Esophagus muscularis mucosa (tissue), 4 donors: ENCODE data around the gene ELAVL4. TPM values are rescaled to one million over a fixed set of nuclear protein-coding genes. Genes with fewer than 3 reads are reported as not detected.

Experiments used
- DNase-seq: peaks from one replicate; pipeline ENCODE4 v3.0.0-alpha.2; 2017; ENCODE audit errors: extremely low spot score
- H3K27ac ChIP-seq, 4 donors: fragments of 200-600 bp; sonication (generic); replicated peaks in 1 of 4; 1 replicate in 3 of 4; 2 replicates in 1 of 4; pipeline ENCODE4 v1.5.1; 2016 to 2019; ENCODE audit warnings: mild to moderate bottlenecking in 1 of 4
- H3K27me3 ChIP-seq, 4 donors: fragments of 200-600 bp; sonication (generic); one replicate each; pipeline versions ENCODE4 v1.5.1 to v1.6.0; 2016 to 2019
- H3K36me3 ChIP-seq, 4 donors: fragments of 200-600 bp; sonication (generic); one replicate each; pipeline ENCODE4 v1.5.1; 2016 to 2019
- H3K4me1 ChIP-seq, 4 donors: fragments of 200-600 bp; sonication (generic); one replicate each; pipeline ENCODE4 v1.5.1; 2016 to 2019
- H3K4me3 ChIP-seq, 4 donors: fragments of 200-600 bp; sonication (generic); 1 replicate in 2 of 4; 2 replicates in 2 of 4; pipeline ENCODE4 v1.5.1; 2016 to 2019; ENCODE audit warnings: mild to moderate bottlenecking in 4 of 4, moderate library complexity in 1 of 4
- H3K9me3 ChIP-seq, 4 donors: fragments of 200-600 bp; sonication (generic); 1 replicate in 3 of 4; 2 replicates in 1 of 4; pipeline ENCODE4 v1.5.1; 2016 to 2019
- CTCF ChIP-seq, 3 experiments: fragments of 200-600 bp in 2 of 3; fragments of 450-650 bp in 1 of 3; sonication (generic) in 2 of 3; IDR thresholded peaks; one replicate each; pipeline ENCODE4 v1.5.1; 2017 to 2019; ENCODE audit warnings: antibody characterized with exemption in 3 of 3, mild to moderate bottlenecking in 2 of 3, moderate library complexity in 1 of 3
- EP300 ChIP-seq: sonication (generic); formaldehyde crosslinking; IDR thresholded peaks from one replicate; pipeline ENCODE4 v1.6.1; 2017; ENCODE audit warnings: antibody characterized with exemption
- POLR2A ChIP-seq: fragments of 450-650 bp; IDR thresholded peaks from one replicate; pipeline ENCODE4 v1.6.1; 2017; ENCODE audit warnings: antibody characterized with exemption, moderate library complexity, mild to moderate bottlenecking, low read depth
- POLR2AphosphoS5 ChIP-seq, 2 donors: sonication (generic); formaldehyde crosslinking; IDR thresholded peaks; one replicate each; pipeline ENCODE4 v1.6.1; 2017; ENCODE audit warnings: antibody characterized with exemption in 2 of 2
- WGBS: methylation state at CpG from one replicate; pipeline ENCODE4 v1.1.5; 2018; 5-methylcytosine and 5-hydroxymethylcytosine counted together
- intact Hi-C: fragments of 100-400 bp; cut with DNase I; formaldehyde crosslinking; loops from one replicate; pipeline ENCODE4 v1.15.1; 2023
- total RNA-seq, 4 donors: library from RNA; depleted of rRNA; stranded (reverse); fragments of >200 nt; gene quantifications; one replicate each; pipeline versions ENCODE4 v1.1.0 to v1.2.1, GENCODE V29; 2016

The ELAVL4 gene
- 1 to 10 TPM in 2 of 4 donors, under 1 TPM in 2; 0.40 to 2.2 (median 1.1) TPM for total RNA-seq

- 42% methylated on average over 11 of the region's 11 CpGs for WGBS
- Histone ChIP-seq H3K4me1 (peaks cover 0 to 12% (median 4%) of the 10 kb centered on the region in 4 donors), H3K27me3 (peaks cover 0 to 48% (median 0%) of the 10 kb centered on the region in 4 donors), H3K4me3 (no peak within 1 kb of the TSS), H3K36me3 (no peaks in the 10 kb centered on the region), H3K9me3 (no peaks in the 10 kb centered on the region), H3K27ac (no peak within 1 kb of the TSS)
- intact Hi-C loops: no loop called here
- DNase-seq: no peak
- no peak for TF ChIP-seq CTCF (IDR thresholded peaks at IDR 0.05)
- TF ChIP-seq POLR2AphosphoS5 (IDR thresholded peaks at IDR 0.05): no peak
- TF ChIP-seq EP300: no peak
- no peak for TF ChIP-seq POLR2A
Measured at GRCh38 chr1:50108497-50109059, at the start of gene ELAVL4. Gene ELAVL4 (plus strand): TSS chr1:50108920. CDS start chr1:50109190, 270 bp downstream.

GRCh38 chr1:50060279-50060678 lies 48.4 kb upstream of the ELAVL4 start:
- no peaks in the 10 kb centered on the region for H3K36me3 ChIP-seq
- intact Hi-C loops: no loop called here
- H3K27me3 ChIP-seq: no peaks in the 10 kb centered on the region
- H3K9me3 ChIP-seq: no peaks in the 10 kb centered on the region
- TF ChIP-seq EP300 (no peak), POLR2A (no peak), POLR2AphosphoS5 (IDR thresholded peaks at IDR 0.05) (no peak), CTCF (IDR thresholded peaks at IDR 0.05) (no peak)
- H3K4me1 ChIP-seq: no peaks in the 10 kb centered on the region
- DNase-seq: no peak
- no peak overlapping the region for H3K4me3 ChIP-seq
- WGBS: 89% methylated on average over 2 of the region's 3 CpGs
- H3K27ac ChIP-seq: no peak overlapping the region

GRCh38 chr1:50066806-50067205 lies 41.9 kb upstream of the ELAVL4 start:
- DNase-seq: peak; percentile 19
- Histone ChIP-seq H3K27me3 (no peaks in the 10 kb centered on the region), H3K4me3 (no peak overlapping the region), H3K27ac (no peak overlapping the region), H3K4me1 (no peaks in the 10 kb centered on the region), H3K36me3 (no peaks in the 10 kb centered on the region), H3K9me3 (no peaks in the 10 kb centered on the region)
- no peak for TF ChIP-seq EP300
- no peak for TF ChIP-seq CTCF (IDR thresholded peaks at IDR 0.05)
- 27% methylated on average over 1 of the region's 1 CpG for WGBS
- intact Hi-C loops: no loop called here

- no peaks in the 10 kb centered on the region for H3K9me3 ChIP-seq
- TF ChIP-seq POLR2AphosphoS5 (IDR thresholded peaks at IDR 0.05) (no peak), CTCF (IDR thresholded peaks at IDR 0.05) (no peak), POLR2A (no peak), EP300 (no peak)
- no peaks in the 10 kb centered on the region for H3K4me1 ChIP-seq
- no peaks in the 10 kb centered on the region for H3K36me3 ChIP-seq
- no peak overlapping the region for H3K27ac ChIP-seq
- no peaks in the 10 kb centered on the region for H3K27me3 ChIP-seq
- WGBS: 69% methylated on average over 2 of the region's 2 CpGs
- no peak overlapping the region for H3K4me3 ChIP-seq
- DNase-seq: no peak
- intact Hi-C loops: no loop called here
Measured at GRCh38 chr1:50074931-50075330, 33.8 kb upstream of the ELAVL4 start.

GRCh38 chr1:50077273-50077672 lies 31.4 kb upstream of the ELAVL4 start:
- 86% methylated on average over 1 of the region's 1 CpG for WGBS
- H3K36me3 ChIP-seq: no peaks in the 10 kb centered on the region
- intact Hi-C loops: no loop called here
- H3K4me3 ChIP-seq: no peak overlapping the region
- DNase-seq: no peak
- TF ChIP-seq POLR2AphosphoS5 (IDR thresholded peaks at IDR 0.05) (no peak), CTCF (IDR thresholded peaks at IDR 0.05) (no peak), POLR2A (no peak)
- no peaks in the 10 kb centered on the region for H3K4me1 ChIP-seq
- H3K27ac ChIP-seq: no peak overlapping the region
- no peaks in the 10 kb centered on the region for H3K9me3 ChIP-seq
- H3K27me3 ChIP-seq: no peaks in the 10 kb centered on the region
